IMR-90 (cell line): ENCODE results near the gene PEF1. TPM values are rescaled to one million over a fixed set of nuclear protein-coding genes. Genes with fewer than 3 reads are reported as not detected.

ENCODE experiments used
- ATAC-seq: fragments of 200-7000 bp; cut with Tn5 transposase; 2 replicates; pipeline ENCODE4 v1.9.1; 2020; ENCODE audit warnings: low read depth, mild to moderate bottlenecking, moderate library complexity
- BruUV-seq: library from RNA; stranded (reverse); fragments of 400-500 nt; replicated peaks from 2 replicates; lab custom pipeline; 2021; lab: Mats Ljungman, UMichigan
- CTCF ChIA-PET: fragments of 300-600 bp; formaldehyde crosslinking; extraction: SDS; loops from one replicate; lab custom pipeline; 2021; ENCODE audit warnings: antibody characterized with exemption; lab: Yijun Ruan, JAX
- POLR2A ChIA-PET: fragments of 300-600 bp; sonication (Branson Sonifier 250); formaldehyde crosslinking; loops from one replicate; lab custom pipeline; 2022; ENCODE audit warnings: antibody characterized with exemption; ENCODE audit not compliant: unreplicated experiment; lab: Charles Lee
- DNase-seq: peaks from one replicate; pipeline ENCODE4 v3.0.0; 2013
- H2AFZ ChIP-seq: replicated peaks from 2 replicates; pipeline ENCODE3; 2013; ENCODE audit warnings: low read length, mild to moderate bottlenecking; ENCODE audit not compliant: poor library complexity
- H2AK5ac ChIP-seq: 2 replicates; pipeline ENCODE4 v1.6.1; 2013; ENCODE audit warnings: low read depth, low read length, inconsistent platforms
- H2AK9ac ChIP-seq: replicated peaks from 2 replicates; pipeline ENCODE3; 2013; ENCODE audit warnings: mild to moderate bottlenecking, low read depth, low read length, moderate library complexity; ENCODE audit not compliant: poor library complexity
- H2BK120ac ChIP-seq: 2 replicates; pipeline ENCODE4 v1.6.1; 2013; ENCODE audit warnings: low read depth, low read length, inconsistent platforms
- H2BK15ac ChIP-seq: 3 replicates; pipeline ENCODE4 v1.6.1; 2013; ENCODE audit warnings: low read depth, low read length, inconsistent platforms
- H2BK20ac ChIP-seq: 2 replicates; pipeline ENCODE4 v1.6.1; 2013; ENCODE audit warnings: low read depth, mild to moderate bottlenecking, inconsistent platforms, low read length, moderate library complexity
- H2BK5ac ChIP-seq: 2 replicates; pipeline ENCODE4 v1.6.1; 2013; ENCODE audit warnings: mild to moderate bottlenecking, low read depth, low read length, inconsistent platforms; ENCODE audit not compliant: poor library complexity, severe bottlenecking
- H3K14ac ChIP-seq: replicated peaks from 2 replicates; pipeline ENCODE4 v1.6.1; 2013; ENCODE audit warnings: low read depth, low read length, inconsistent platforms
- H3K18ac ChIP-seq: 2 replicates; pipeline ENCODE4 v1.6.1; 2013; ENCODE audit warnings: low read depth, low read length, control low read depth
- H3K23ac ChIP-seq: 2 replicates; pipeline ENCODE4 v1.6.1; 2013; ENCODE audit warnings: low read depth, low read length, inconsistent platforms
- H3K27ac ChIP-seq: 2 replicates; pipeline ENCODE4 v1.5.1; 2013; ENCODE audit warnings: mild to moderate bottlenecking, control low read depth, low read length; ENCODE audit not compliant: insufficient read depth
- H3K27me3 ChIP-seq: 2 replicates; pipeline ENCODE4 v1.6.1; 2013; ENCODE audit warnings: low read length; ENCODE audit not compliant: control insufficient read depth, insufficient read depth
- H3K36me3 ChIP-seq: 2 replicates; pipeline ENCODE4 v1.6.1; 2013; ENCODE audit warnings: low read length, mixed read lengths; ENCODE audit not compliant: control insufficient read depth, insufficient read depth
- H3K4ac ChIP-seq: 2 replicates; pipeline ENCODE4 v1.6.1; 2013; ENCODE audit warnings: low read depth, low read length, inconsistent platforms
- H3K4me1 ChIP-seq: 2 replicates; pipeline ENCODE4 v1.6.1; 2013; ENCODE audit warnings: low read length, mixed read lengths; ENCODE audit not compliant: control insufficient read depth, insufficient read depth
- H3K4me2 ChIP-seq: 2 replicates; pipeline ENCODE4 v1.6.1; 2013; ENCODE audit warnings: low read depth, mild to moderate bottlenecking, control low read depth, low read length, moderate library complexity
- H3K4me3 ChIP-seq: 2 replicates; pipeline ENCODE4 v1.5.1; 2013; ENCODE audit warnings: low read depth, mild to moderate bottlenecking, control low read depth, low read length, moderate library complexity; ENCODE audit not compliant: insufficient read depth
- H3K56ac ChIP-seq: 2 replicates; pipeline ENCODE4 v1.6.1; 2013; ENCODE audit warnings: low read length, inconsistent platforms; ENCODE audit not compliant: insufficient read depth; ENCODE audit errors: extremely low read depth
- H3K79me1 ChIP-seq, 2 experiments: 2 replicates each; pipeline ENCODE4 v1.6.1; 2013; ENCODE audit warnings: low read length in 2 of 2, inconsistent platforms in 1 of 2, low read depth in 1 of 2
- H3K9ac ChIP-seq: 2 replicates; pipeline ENCODE4 v1.6.1; 2013; ENCODE audit warnings: low read depth, low read length, control low read depth
- H3K9me1 ChIP-seq: 2 replicates; pipeline ENCODE4 v1.6.1; 2013; ENCODE audit warnings: low read length, inconsistent platforms; ENCODE audit not compliant: insufficient read depth
- H3K9me3 ChIP-seq: 2 replicates; pipeline ENCODE4 v1.6.1; 2013; ENCODE audit warnings: low read length; ENCODE audit not compliant: control insufficient read depth, insufficient read depth
- H4K20me1 ChIP-seq: 2 replicates; pipeline ENCODE4 v1.6.1; 2013; ENCODE audit warnings: low read length, inconsistent platforms; ENCODE audit not compliant: insufficient read depth
- H4K5ac ChIP-seq: 2 replicates; pipeline ENCODE4 v1.6.1; 2013; ENCODE audit warnings: mild to moderate bottlenecking, low read depth, low read length, control low read depth
- H4K8ac ChIP-seq, 2 experiments: 2 replicates each; pipeline ENCODE4 v1.6.1; 2013; ENCODE audit warnings: low read depth in 2 of 2, low read length in 2 of 2, control low read depth in 1 of 2, inconsistent platforms in 1 of 2
- H4K91ac ChIP-seq: 2 replicates; pipeline ENCODE4 v1.6.1; 2013; ENCODE audit warnings: low read depth, low read length, inconsistent platforms; ENCODE audit not compliant: insufficient read depth
- BHLHE40 ChIP-seq: fragments of 150-350 bp; IDR thresholded peaks from 2 replicates; pipeline ENCODE4 v1.6.1; 2016; ENCODE audit warnings: mild to moderate bottlenecking, low read depth, low read length
- CEBPB ChIP-seq: IDR thresholded peaks from 2 replicates; pipeline ENCODE4 v1.6.1; 2012; ENCODE audit warnings: low read depth, low read length, improper control_type of control experiment
- CHD1 ChIP-seq: IDR thresholded peaks from 2 replicates; pipeline ENCODE4 v1.6.1; 2012; ENCODE audit warnings: low read depth, low read length, improper control_type of control experiment
- CTCF ChIP-seq: conservative IDR thresholded peaks from 2 replicates; pipeline ENCODE4 v1.5.1; 2012; ENCODE audit warnings: mild to moderate bottlenecking, low read depth, low read length, improper control_type of control experiment
- ELK1 ChIP-seq: fragments of 150-350 bp; IDR thresholded peaks from 2 replicates; pipeline ENCODE4 v1.6.1; 2016; ENCODE audit warnings: low read depth, mild to moderate bottlenecking, low read length, moderate library complexity, borderline replicate concordance
- FOS ChIP-seq: fragments of 150-350 bp; IDR thresholded peaks from 2 replicates; pipeline ENCODE4 v1.6.1; 2016; ENCODE audit warnings: low read depth, low read length
- MAFK ChIP-seq: IDR thresholded peaks from 2 replicates; pipeline ENCODE4 v1.6.1; 2012; ENCODE audit warnings: low read depth, low read length, improper control_type of control experiment
- MAZ ChIP-seq: IDR thresholded peaks from 2 replicates; pipeline ENCODE4 v1.6.1; 2012; ENCODE audit warnings: low read depth, mild to moderate bottlenecking, low read length, improper control_type of control experiment, moderate library complexity, borderline replicate concordance
- MXI1 ChIP-seq: IDR thresholded peaks from 2 replicates; pipeline ENCODE4 v1.6.1; 2012; ENCODE audit warnings: low read depth, mild to moderate bottlenecking, low read length, moderate library complexity, borderline replicate concordance
- NFE2L2 ChIP-seq: fragments of 150-350 bp; IDR thresholded peaks from 2 replicates; pipeline ENCODE4 v1.6.1; 2016; ENCODE audit warnings: low read depth, mild to moderate bottlenecking, low read length
- POLR2A ChIP-seq: IDR thresholded peaks from 2 replicates; pipeline ENCODE4 v1.6.1; 2012; ENCODE audit warnings: mild to moderate bottlenecking, low read depth, low read length
- RAD21 ChIP-seq: IDR thresholded peaks from 2 replicates; pipeline ENCODE4 v1.6.1; 2012; ENCODE audit warnings: low read length, improper control_type of control experiment
- RCOR1 ChIP-seq: IDR thresholded peaks from 2 replicates; pipeline ENCODE4 v1.6.1; 2012; ENCODE audit warnings: mild to moderate bottlenecking, low read length, improper control_type of control experiment; ENCODE audit not compliant: insufficient replicate concordance
- RFX5 ChIP-seq: IDR thresholded peaks from 2 replicates; pipeline ENCODE4 v1.8.0; 2012; ENCODE audit warnings: low read depth, mild to moderate bottlenecking, low read length, moderate library complexity
- SMC3 ChIP-seq: fragments of 150-350 bp; IDR thresholded peaks from 2 replicates; pipeline ENCODE4 v1.6.1; 2016; ENCODE audit warnings: low read depth, mild to moderate bottlenecking, antibody characterized with exemption, low read length, moderate library complexity
- USF2 ChIP-seq: fragments of 150-350 bp; IDR thresholded peaks from 2 replicates; pipeline ENCODE4 v1.6.1; 2017; ENCODE audit warnings: mild to moderate bottlenecking, antibody characterized with exemption, low read length, low read depth
- WGBS, 2 experiments: methylation state at CpG; one replicate each; pipeline versions ENCODE4 v1.1.5 to v1.1.7; 2013; ENCODE audit warnings: missing lambda C conversion rate in 2 of 2; ENCODE audit not compliant: insufficient read length in 1 of 2; ENCODE audit errors: extremely low coverage in 2 of 2; 5-methylcytosine and 5-hydroxymethylcytosine counted together
- dilution Hi-C: fragments of 300-500 bp; cut with HindIII; formaldehyde crosslinking; loops from one replicate; pipeline ENCODE4 v1.14.3; 2018; ENCODE audit warnings: low sequenced_read_pairs; ENCODE audit not compliant: unreplicated experiment
- in situ Hi-C: fragments of 300-500 bp; cut with MboI; formaldehyde crosslinking; loops from 3 replicates; pipeline ENCODE4 v1.14.3; 2019; ENCODE audit warnings: low sequenced_read_pairs, inconsistent platforms, mixed read lengths
- intact Hi-C: fragments of 100-400 bp; cut with micrococcal nuclease; formaldehyde crosslinking; loops from 2 replicates; pipeline ENCODE4 v1.10.0; 2022
- polyA plus RNA-seq, 3 experiments: library from polyadenylated mRNA; depleted of rRNA; stranded (reverse); fragments of >200 nt; gene quantifications; 2 replicates each; pipeline ENCODE4 v1.2.3, GENCODE V29; 2012; ENCODE audit warnings: low replicate concordance in 1 of 3
- total RNA-seq: library from RNA; depleted of rRNA; stranded (reverse); fragments of >200 nt; gene quantifications from 2 replicates; pipeline ENCODE4 v1.2.3, GENCODE V29; 2012

PEF1 gene
- total and polyA plus RNA-seq, 2 of the 4 experiments (the other 2 are of a cell fraction), result 84.2 to 104 TPM

- H3K27me3 ChIP-seq, result no peaks in the 10 kb centered on the region
- H2BK5ac ChIP-seq, result no peak overlapping the region
- H3K9ac ChIP-seq, result no peak overlapping the region
- peak overlapping the region; percentile 52 for H2AFZ ChIP-seq
- peaks cover 0 to 3% of the 10 kb centered on the region in 2 experiments; a peak in 1 of 4 replicates for H3K79me1 ChIP-seq
- H3K27ac ChIP-seq, result no peak overlapping the region
- peak overlapping the region; percentile 58 for H2AK9ac ChIP-seq
- WGBS, 2 experiments, result 53% methylated on average over 6 of the region's 6 CpGs; no CpG with 5 or more reads in 1 of the 2 experiments
- no peak overlapping the region for H2AK5ac ChIP-seq
- H4K5ac ChIP-seq, result no peak overlapping the region
- no peak overlapping the region; the same call in 1 of the 2 replicates for H4K91ac ChIP-seq
- H3K18ac ChIP-seq, result no peak overlapping the region
- H3K14ac ChIP-seq, result no peak overlapping the region
- H3K9me1 ChIP-seq, result peaks cover 7% of the 10 kb centered on the region; the same call in 1 of the 2 replicates
- H4K8ac ChIP-seq, result 0 out of 4 replicates have a peak overlapping the region, but pooled peaks of 1 of the 2 experiments have one; percentile 10
- no peaks in the 10 kb centered on the region for H3K9me3 ChIP-seq
- no peak overlapping the region for H3K23ac ChIP-seq
- no peak overlapping the region for H3K4me2 ChIP-seq
- no peak overlapping the region; the same call in 1 of the 2 replicates for H3K4ac ChIP-seq
- no peak overlapping the region for H3K4me3 ChIP-seq
- dilution Hi-C loops (no loop called here), intact Hi-C loops (no loop called here), in situ Hi-C loops (no loop called here)
- DNase-seq, result no peak
- peaks cover 12% of the 10 kb centered on the region for H3K4me1 ChIP-seq
- no peak for ATAC-seq
- no TSS peak for BruUV-seq
- CTCF ChIA-PET, result no interaction called here
- H3K56ac ChIP-seq, result no peak overlapping the region
- no peak overlapping the region for H2BK120ac ChIP-seq
- H3K36me3 ChIP-seq, result peaks cover 74% of the 10 kb centered on the region
- no peaks in the 10 kb centered on the region for H4K20me1 ChIP-seq
- no peak overlapping the region for H2BK15ac ChIP-seq
- POLR2A ChIA-PET, result no interaction called here
- TF ChIP-seq CEBPB, result no peak
- TF ChIP-seq RAD21, result no peak
- no peak for TF ChIP-seq NFE2L2
- TF ChIP-seq CHD1, result no peak
- TF ChIP-seq USF2, result no peak
- TF ChIP-seq FOS, result no peak
- no peak for TF ChIP-seq MXI1
- no peak for TF ChIP-seq SMC3
- no peak for TF ChIP-seq RCOR1
- TF ChIP-seq BHLHE40, result no peak
- no peak for TF ChIP-seq RFX5
- TF ChIP-seq ELK1, result no peak
- TF ChIP-seq CTCF, result no peak
- TF ChIP-seq POLR2A, result no peak
- TF ChIP-seq MAZ, result no peak
- TF ChIP-seq MAFK, result no peak
- no peak overlapping the region for H2BK20ac ChIP-seq
These were observed 25.9 kb upstream of the PEF1 start for GRCh38 chr1:31670593-31670964.
